Epidermal melanocyte (primary cell): ENCODE results near the gene SETD3.

Experiments
- DNase-seq: peaks from one replicate; pipeline ENCODE4 v3.0.0; 2011; ENCODE audit warnings: low spot score; ENCODE audit not compliant: insufficient read length

The SETD3 gene

GRCh38 chr14:99460793-99461192, 19.9 kb downstream of the SETD3 start:
- no peak for DNase-seq

GRCh38 chr14:99459481-99460100, 21.1 kb downstream of the SETD3 start:
- no peak for DNase-seq

- no peak for DNase-seq
Observed at GRCh38 chr14:99454246-99454645, 26.4 kb downstream of the SETD3 start.

GRCh38 chr14:99452968-99453367, 27.7 kb downstream of the SETD3 start:
- no peak for DNase-seq

- DNase-seq = no peak
Observed at GRCh38 chr14:99451234-99451633, 29.4 kb downstream of the SETD3 start.

GRCh38 chr14:99450266-99450665, 30.4 kb downstream of the SETD3 start:
- no peak for DNase-seq

GRCh38 chr14:99447739-99448138, 32.9 kb downstream of the SETD3 start:
- no peak for DNase-seq

GRCh38 chr14:99445931-99446330, 34.7 kb downstream of the SETD3 start:
- DNase-seq = no peak

GRCh38 chr14:99441918-99442317, 38.7 kb downstream of the SETD3 start:
- no peak for DNase-seq

GRCh38 chr14:99441157-99441870, 39.3 kb downstream of the SETD3 start:
- no peak for DNase-seq

GRCh38 chr14:99440278-99440677, 40.4 kb downstream of the SETD3 start:
- DNase-seq = no peak

- DNase-seq = no peak
Observed at GRCh38 chr14:99437706-99438105, 43.0 kb downstream of the SETD3 start.

- DNase-seq = no peak
Observed at GRCh38 chr14:99436247-99437180, 44.1 kb downstream of the SETD3 start.

- no peak for DNase-seq
Observed at GRCh38 chr14:99435327-99435726, 45.3 kb downstream of the SETD3 start.

- DNase-seq = no peak
Observed at GRCh38 chr14:99432485-99432884, 48.2 kb downstream of the SETD3 start.

- no peak for DNase-seq
Observed at GRCh38 chr14:99431986-99432385, 48.7 kb downstream of the SETD3 start.

GRCh38 chr14:99430491-99430890, 50.2 kb downstream of the SETD3 start:
- DNase-seq = no peak

GRCh38 chr14:99427632-99428300, 52.9 kb downstream of the SETD3 start:
- no peak for DNase-seq

- DNase-seq = no peak
Observed at GRCh38 chr14:99426813-99427346, 53.8 kb downstream of the SETD3 start.

- DNase-seq = no peak
Observed at GRCh38 chr14:99426265-99426664, 54.4 kb downstream of the SETD3 start.

- DNase-seq = no peak
Observed at GRCh38 chr14:99425272-99425681, 55.4 kb downstream of the SETD3 start.
